T47D (cell line): ENCODE results near the gene SIX5.

Source experiments
- DNase-seq, 2 experiments: peaks; one replicate each; pipeline versions ENCODE4 v3.0.0 to v3.0.0-alpha.2; 2011 to 2012; ENCODE audit warnings: low read depth in 1 of 2, low spot score in 1 of 2
- JUND ChIP-seq: IDR thresholded peaks from 2 replicates; pipeline ENCODE4 v1.6.1; 2012; ENCODE audit warnings: low read depth
- in situ Hi-C: cut with HindIII; loops from 2 replicates; pipeline ENCODE4 v1.10.0; 2016; ENCODE audit warnings: low sequenced_read_pairs, low pct_unique_long_range_greater_than_20kb

The SIX5 gene

GRCh38 chr19:45767881-45768654 is 984 bp downstream of the SIX5 start:
- in situ Hi-C loops = no loop called here
- no peak for TF ChIP-seq JUND
- DNase-seq = peak; percentile 23 to 60

GRCh38 chr19:45767410-45767880 is 1.6 kb downstream of the SIX5 start:
- in situ Hi-C loops = no loop called here
- no peak for TF ChIP-seq JUND
- peak; percentile 66 to 87 for DNase-seq

- no peak for TF ChIP-seq JUND
- in situ Hi-C loops = no loop called here
- no peak for DNase-seq
Measured at GRCh38 chr19:45766869-45767346, 2.1 kb downstream of the SIX5 start.

- in situ Hi-C loops = no loop called here
- TF ChIP-seq JUND = no peak
- no peak for DNase-seq
Measured at GRCh38 chr19:45766296-45766868, 2.7 kb downstream of the SIX5 start.

- no peak for DNase-seq
- in situ Hi-C loops = no loop called here
- no peak for TF ChIP-seq JUND
Measured at GRCh38 chr19:45765702-45766295, 3.3 kb downstream of the SIX5 start.

GRCh38 chr19:45764945-45765701 is 3.9 kb downstream of the SIX5 start:
- TF ChIP-seq JUND = no peak
- no peak for DNase-seq

GRCh38 chr19:45764475-45764874 is 4.6 kb downstream of the SIX5 start:
- DNase-seq = no peak
- in situ Hi-C loops = no loop called here
- no peak for TF ChIP-seq JUND

More at GRCh38 chr19:45764945-45765701, 3.9 kb downstream of the SIX5 start:
- in situ Hi-C loops = no loop called here

GRCh38 chr19:45763691-45764294 is 5.3 kb downstream of the SIX5 start:
- DNase-seq = no peak
- no peak for TF ChIP-seq JUND
- in situ Hi-C loops = no loop called here

- TF ChIP-seq JUND = no peak
- in situ Hi-C loops = no loop called here
- DNase-seq = no peak
Measured at GRCh38 chr19:45762870-45763631, 6.0 kb downstream of the SIX5 start.

- in situ Hi-C loops = no loop called here
- TF ChIP-seq JUND = no peak
- DNase-seq = no peak
Measured at GRCh38 chr19:45761714-45762113, 7.3 kb downstream of the SIX5 start.

GRCh38 chr19:45758921-45759320 is 10.1 kb downstream of the SIX5 start:
- TF ChIP-seq JUND = no peak
- no peak for DNase-seq
- in situ Hi-C loops = no loop called here
